Mesothelial cell of epicardium (in vitro differentiated cells): ENCODE results near the gene SEMA3A. TPM values are rescaled to one million over a fixed set of nuclear protein-coding genes. Genes with fewer than 3 reads are reported as not detected.

Source experiments
- DNase-seq, 2 experiments: peaks; one replicate each; pipeline ENCODE4 v3.0.0; 2021; ENCODE audit warnings: low spot score in 2 of 2; ENCODE audit not compliant: unreplicated experiment in 2 of 2
- H3K27ac Mint-ChIP-seq: 2 replicates; pipeline ENCODE4 v1.8.0; 2021; ENCODE audit warnings: mixed read lengths
- H3K27me3 Mint-ChIP-seq: 2 replicates; pipeline ENCODE4 v1.8.0; 2021; ENCODE audit warnings: low read depth, mixed read lengths
- H3K36me3 Mint-ChIP-seq: 2 replicates; pipeline ENCODE4 v1.8.0; 2021; ENCODE audit warnings: mixed read lengths
- H3K4me1 Mint-ChIP-seq: 2 replicates; pipeline ENCODE4 v1.8.0; 2021; ENCODE audit warnings: mixed read lengths
- H3K4me3 Mint-ChIP-seq: 2 replicates; pipeline ENCODE4 v1.8.0; 2021; ENCODE audit warnings: mild to moderate bottlenecking, moderate library complexity, mixed read lengths
- H3K9me3 Mint-ChIP-seq: 2 replicates; pipeline ENCODE4 v1.8.0; 2021; ENCODE audit warnings: mixed read lengths
- total RNA-seq: library from RNA; stranded (reverse); gene quantifications from 3 replicates; pipeline ENCODE4 v1.2.1, GENCODE V29; 2021
- TF ChIP-seq, protein P1 (sequence below): fragments of 200-600 bp; sonication (generic); IDR thresholded peaks from one replicate; pipeline ENCODE4 v1.5.0; 2021; ENCODE audit warnings: antibody characterized with exemption; ENCODE audit not compliant: unreplicated experiment

SEMA3A gene
- total RNA-seq, 1 donor from 2014 or later = 44.4 TPM

DNA sequence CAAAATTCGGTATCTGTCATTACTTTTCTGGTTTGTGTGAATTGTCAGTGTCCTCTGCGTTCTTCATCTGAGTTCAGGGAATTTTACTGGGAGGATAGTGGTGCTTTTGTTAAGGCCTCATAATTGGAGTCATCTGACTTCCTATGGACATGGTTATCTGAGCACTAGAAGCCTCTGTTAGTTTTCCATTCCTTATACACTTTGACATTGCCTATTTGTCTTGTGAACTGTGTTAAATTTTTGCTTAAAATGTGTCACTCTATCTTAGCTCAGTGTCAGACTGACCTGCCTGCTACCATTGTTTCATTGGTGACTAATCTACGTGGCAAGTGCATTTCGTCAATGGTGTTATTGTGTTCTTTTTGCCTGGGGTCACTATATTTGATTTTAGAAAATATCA lies 253.3 kb downstream of the SEMA3A start:
- no peak overlapping the region for H3K4me3 Mint-ChIP-seq
- H3K36me3 Mint-ChIP-seq = no peaks in the 10 kb centered on the region
- no peak overlapping the region for H3K27ac Mint-ChIP-seq
- peaks cover 8% of the 10 kb centered on the region for H3K4me1 Mint-ChIP-seq
- peaks cover 6% of the 10 kb centered on the region for H3K9me3 Mint-ChIP-seq
- TF ChIP-seq, protein P1, sequence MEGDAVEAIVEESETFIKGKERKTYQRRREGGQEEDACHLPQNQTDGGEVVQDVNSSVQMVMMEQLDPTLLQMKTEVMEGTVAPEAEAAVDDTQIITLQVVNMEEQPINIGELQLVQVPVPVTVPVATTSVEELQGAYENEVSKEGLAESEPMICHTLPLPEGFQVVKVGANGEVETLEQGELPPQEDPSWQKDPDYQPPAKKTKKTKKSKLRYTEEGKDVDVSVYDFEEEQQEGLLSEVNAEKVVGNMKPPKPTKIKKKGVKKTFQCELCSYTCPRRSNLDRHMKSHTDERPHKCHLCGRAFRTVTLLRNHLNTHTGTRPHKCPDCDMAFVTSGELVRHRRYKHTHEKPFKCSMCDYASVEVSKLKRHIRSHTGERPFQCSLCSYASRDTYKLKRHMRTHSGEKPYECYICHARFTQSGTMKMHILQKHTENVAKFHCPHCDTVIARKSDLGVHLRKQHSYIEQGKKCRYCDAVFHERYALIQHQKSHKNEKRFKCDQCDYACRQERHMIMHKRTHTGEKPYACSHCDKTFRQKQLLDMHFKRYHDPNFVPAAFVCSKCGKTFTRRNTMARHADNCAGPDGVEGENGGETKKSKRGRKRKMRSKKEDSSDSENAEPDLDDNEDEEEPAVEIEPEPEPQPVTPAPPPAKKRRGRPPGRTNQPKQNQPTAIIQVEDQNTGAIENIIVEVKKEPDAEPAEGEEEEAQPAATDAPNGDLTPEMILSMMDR = no peak
- no peaks in the 10 kb centered on the region for H3K27me3 Mint-ChIP-seq
- DNase-seq = no peak

DNA sequence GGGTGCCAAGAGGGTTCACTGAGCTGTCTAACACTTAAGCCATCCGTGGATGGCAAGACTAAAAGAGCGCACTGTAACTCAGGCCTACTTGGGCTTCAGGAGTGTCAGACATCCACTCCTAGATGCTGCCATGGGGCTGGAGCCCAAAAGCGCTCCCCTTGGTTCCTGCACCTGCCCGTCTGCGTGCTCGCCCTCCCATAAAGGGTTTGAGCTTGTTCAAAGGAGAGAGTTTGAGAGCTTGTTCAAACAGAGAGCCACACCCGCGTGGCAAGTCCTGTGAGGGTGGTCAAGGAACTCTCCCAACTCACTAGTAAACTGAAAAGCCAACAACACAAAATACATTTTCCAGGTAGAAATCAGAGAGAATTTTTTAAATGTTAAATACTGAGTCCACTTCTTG lies 256.7 kb downstream of the SEMA3A start:
- Mint-ChIP-seq H3K4me1 (peaks cover 7% of the 10 kb centered on the region), H3K36me3 (no peaks in the 10 kb centered on the region), H3K27ac (no peak overlapping the region), H3K4me3 (no peak overlapping the region), H3K9me3 (peaks cover 6% of the 10 kb centered on the region), H3K27me3 (no peaks in the 10 kb centered on the region)
- DNase-seq = no peak
- TF ChIP-seq, protein P1 = no peak

DNA sequence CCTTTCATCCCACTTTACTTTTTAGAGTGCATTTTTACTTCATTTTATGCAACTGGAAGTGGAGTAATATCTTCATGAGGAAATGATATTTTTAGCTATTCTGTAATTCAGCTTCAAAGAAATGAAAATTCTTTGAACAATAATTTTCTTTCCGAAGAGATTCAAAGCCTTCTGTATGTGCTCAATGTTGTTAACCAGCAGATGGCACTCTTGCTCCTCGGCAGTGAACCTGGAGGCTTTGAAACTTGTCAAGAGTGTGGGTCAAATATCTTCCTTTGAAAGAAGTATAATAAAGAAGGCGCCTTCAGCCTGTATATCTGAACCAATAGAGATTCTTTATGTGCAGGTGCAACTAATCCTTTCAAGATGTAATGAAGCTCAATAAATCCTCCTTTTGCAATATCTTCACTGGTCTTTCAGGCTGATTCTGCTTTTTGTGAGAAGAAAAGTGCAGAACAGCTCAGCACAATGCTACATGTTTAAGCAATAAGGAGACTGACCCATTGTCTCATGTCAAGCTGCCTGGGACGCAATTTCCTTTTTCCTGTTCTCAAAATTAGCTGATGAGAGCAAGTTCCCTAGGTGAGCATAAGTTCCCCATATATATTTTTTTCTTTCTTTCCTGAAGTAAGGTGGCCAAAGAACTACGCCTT lies 258.4 kb downstream of the SEMA3A start:
- Mint-ChIP-seq H3K36me3 (no peaks in the 10 kb centered on the region), H3K9me3 (peaks cover 6% of the 10 kb centered on the region), H3K4me3 (no peak overlapping the region), H3K27ac (no peak overlapping the region), H3K4me1 (peaks cover 4% of the 10 kb centered on the region), H3K27me3 (no peaks in the 10 kb centered on the region)
- DNase-seq = peak in 1 of 2 experiments; percentile 69
- TF ChIP-seq, protein P1 = peak; percentile 64

DNA sequence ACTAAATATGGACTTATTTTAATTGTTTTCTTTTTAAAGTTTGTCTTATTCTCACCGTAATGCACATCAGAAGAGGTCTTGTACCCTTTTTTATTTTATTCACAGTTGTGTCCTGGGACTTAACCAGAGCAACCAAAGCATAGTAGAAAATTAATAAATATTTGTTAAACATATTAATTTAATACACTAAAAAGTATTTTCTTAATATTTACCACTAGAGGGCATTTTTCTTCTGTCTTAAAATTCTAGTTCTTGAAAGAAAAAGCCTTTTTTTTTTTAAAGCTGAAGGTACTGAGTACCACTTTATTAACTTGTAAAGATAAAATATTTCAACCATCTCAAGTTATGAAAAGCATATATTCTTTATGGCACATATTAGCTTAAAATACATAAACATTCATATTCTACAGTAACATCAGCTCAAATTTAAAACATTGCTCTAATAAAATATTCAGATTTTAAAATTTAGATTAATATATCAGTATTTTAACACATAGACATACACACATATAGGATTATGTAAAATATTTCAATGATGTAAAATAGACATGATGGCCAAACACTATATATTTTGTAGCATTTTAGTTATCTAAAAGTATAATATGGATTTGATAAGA lies 260.4 kb downstream of the SEMA3A start:
- H3K36me3 Mint-ChIP-seq = no peaks in the 10 kb centered on the region
- TF ChIP-seq, protein P1 = peak; percentile 86
- no peak overlapping the region for H3K4me3 Mint-ChIP-seq
- no peak overlapping the region for H3K27ac Mint-ChIP-seq
- DNase-seq = no peak
- no peaks in the 10 kb centered on the region for H3K27me3 Mint-ChIP-seq
- peaks cover 9% of the 10 kb centered on the region for H3K9me3 Mint-ChIP-seq
- H3K4me1 Mint-ChIP-seq = peaks cover 3% of the 10 kb centered on the region

DNA sequence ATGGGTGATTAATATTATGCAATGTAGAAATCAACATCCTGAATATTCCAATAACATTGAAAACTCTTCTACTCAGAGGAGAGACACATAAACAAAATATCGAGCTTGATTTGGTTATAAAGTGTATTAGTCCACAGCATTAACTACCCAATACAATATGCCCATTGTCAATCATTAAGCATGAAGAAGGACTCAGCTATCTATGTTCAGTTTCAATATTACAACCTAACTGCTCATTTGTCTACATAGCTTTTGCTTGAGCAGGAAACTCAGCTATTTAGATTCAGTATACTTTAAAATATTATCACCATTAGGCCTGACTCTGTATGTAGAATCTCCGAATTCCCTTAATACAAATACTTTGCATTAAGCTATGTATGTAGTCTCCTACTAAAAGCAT lies 262.6 kb downstream of the SEMA3A start:
- H3K9me3 Mint-ChIP-seq = peaks cover 3% of the 10 kb centered on the region
- peaks cover 3% of the 10 kb centered on the region for H3K4me1 Mint-ChIP-seq
- H3K27ac Mint-ChIP-seq = no peak overlapping the region
- no peak overlapping the region for H3K4me3 Mint-ChIP-seq
- H3K27me3 Mint-ChIP-seq = no peaks in the 10 kb centered on the region
- TF ChIP-seq, protein P1 = no peak
- no peaks in the 10 kb centered on the region for H3K36me3 Mint-ChIP-seq
- DNase-seq = no peak
